Activated B cell treated with CpG ODN at 0.5 μM for 24 hours (primary cell): Measurements from ENCODE around the gene C1QC. TPM values are rescaled to one million over a fixed set of nuclear protein-coding genes. Genes with fewer than 3 reads are reported as not detected.

Experiments used
- ATAC-seq: fragments of 200-7000 bp; cut with Tn5 transposase; one replicate; pipeline ENCODE4 v1.10.0; 2021; ENCODE audit warnings: low read depth, mild to moderate bottlenecking, moderate library complexity
- CTCF ChIA-PET: fragments of 350-600 bp; sonication (Branson Sonifier 250); formaldehyde crosslinking; loops from one replicate; lab custom pipeline; 2021; ENCODE audit warnings: antibody characterized with exemption; lab: Charles Lee
- POLR2A ChIA-PET: fragments of 350-600 bp; sonication (Branson Sonifier 250); formaldehyde crosslinking; loops from one replicate; lab custom pipeline; 2021; ENCODE audit warnings: antibody characterized with exemption; lab: Charles Lee
- DNase-seq: peaks from one replicate; pipeline ENCODE4 v3.0.0; 2022
- H3K27ac Mint-ChIP-seq: one replicate; pipeline ENCODE4 v1.8.0; 2020; ENCODE audit warnings: mixed read lengths
- H3K27me3 Mint-ChIP-seq: one replicate; pipeline ENCODE4 v1.8.0; 2021; ENCODE audit warnings: mixed read lengths
- H3K36me3 Mint-ChIP-seq: one replicate; pipeline ENCODE4 v1.8.0; 2021; ENCODE audit warnings: low read depth, mixed read lengths
- H3K4me1 Mint-ChIP-seq: one replicate; pipeline ENCODE4 v1.8.0; 2021; ENCODE audit warnings: mixed read lengths
- H3K4me3 Mint-ChIP-seq: one replicate; pipeline ENCODE4 v1.8.0; 2020; ENCODE audit warnings: mild to moderate bottlenecking, mixed read lengths
- H3K9me3 Mint-ChIP-seq: one replicate; pipeline ENCODE4 v1.8.0; 2020; ENCODE audit warnings: mixed read lengths
- intact Hi-C: fragments of 100-400 bp; cut with micrococcal nuclease; formaldehyde crosslinking; loops from one replicate; pipeline ENCODE4 v1.15.1; 2024
- total RNA-seq: library from RNA; stranded (reverse); gene quantifications from 2 replicates; pipeline ENCODE4 v1.2.3, GENCODE V29; 2022
- TF ChIP-seq, protein P1 (sequence below): fragments of 200-600 bp; IDR thresholded peaks from one replicate; pipeline ENCODE4 v1.8.0; 2022; ENCODE audit warnings: antibody characterized with exemption, mild to moderate bottlenecking

The C1QC gene
- total RNA-seq, 1 donor from 2014 or later: not detected

DNA sequence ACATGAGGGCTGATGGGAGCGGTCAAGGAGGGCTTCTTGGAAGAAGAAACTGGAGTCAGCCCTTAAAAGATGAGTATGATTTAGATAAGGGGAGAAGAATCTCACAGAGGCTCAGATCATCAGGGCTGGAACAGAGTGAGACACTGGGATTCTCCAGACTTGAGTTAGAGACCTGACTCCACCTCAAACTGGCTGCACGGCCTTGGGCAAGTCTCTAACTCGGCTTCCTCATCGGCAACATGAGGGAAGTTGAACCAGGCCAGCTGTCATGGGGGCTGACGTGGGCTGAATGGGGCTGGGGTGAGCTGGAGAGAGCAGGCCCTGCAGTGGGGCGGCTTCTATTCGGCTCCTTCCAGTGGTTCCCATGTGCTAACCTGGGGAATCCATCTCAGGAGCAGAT, 2.5 kb downstream of the C1QC start:
- TF ChIP-seq, protein P1, sequence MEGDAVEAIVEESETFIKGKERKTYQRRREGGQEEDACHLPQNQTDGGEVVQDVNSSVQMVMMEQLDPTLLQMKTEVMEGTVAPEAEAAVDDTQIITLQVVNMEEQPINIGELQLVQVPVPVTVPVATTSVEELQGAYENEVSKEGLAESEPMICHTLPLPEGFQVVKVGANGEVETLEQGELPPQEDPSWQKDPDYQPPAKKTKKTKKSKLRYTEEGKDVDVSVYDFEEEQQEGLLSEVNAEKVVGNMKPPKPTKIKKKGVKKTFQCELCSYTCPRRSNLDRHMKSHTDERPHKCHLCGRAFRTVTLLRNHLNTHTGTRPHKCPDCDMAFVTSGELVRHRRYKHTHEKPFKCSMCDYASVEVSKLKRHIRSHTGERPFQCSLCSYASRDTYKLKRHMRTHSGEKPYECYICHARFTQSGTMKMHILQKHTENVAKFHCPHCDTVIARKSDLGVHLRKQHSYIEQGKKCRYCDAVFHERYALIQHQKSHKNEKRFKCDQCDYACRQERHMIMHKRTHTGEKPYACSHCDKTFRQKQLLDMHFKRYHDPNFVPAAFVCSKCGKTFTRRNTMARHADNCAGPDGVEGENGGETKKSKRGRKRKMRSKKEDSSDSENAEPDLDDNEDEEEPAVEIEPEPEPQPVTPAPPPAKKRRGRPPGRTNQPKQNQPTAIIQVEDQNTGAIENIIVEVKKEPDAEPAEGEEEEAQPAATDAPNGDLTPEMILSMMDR: no peak
- no peak for DNase-seq
- no peak overlapping the region for H3K4me3 Mint-ChIP-seq
- ATAC-seq: no peak
- CTCF ChIA-PET: no interaction called here
- H3K27me3 Mint-ChIP-seq: peaks cover 15% of the 10 kb centered on the region
- no peak overlapping the region for H3K27ac Mint-ChIP-seq
- H3K9me3 Mint-ChIP-seq: no peaks in the 10 kb centered on the region
- POLR2A ChIA-PET: no interaction called here
- H3K4me1 Mint-ChIP-seq: no peaks in the 10 kb centered on the region
- H3K36me3 Mint-ChIP-seq: no peaks in the 10 kb centered on the region
- intact Hi-C loops: no loop called here

DNA sequence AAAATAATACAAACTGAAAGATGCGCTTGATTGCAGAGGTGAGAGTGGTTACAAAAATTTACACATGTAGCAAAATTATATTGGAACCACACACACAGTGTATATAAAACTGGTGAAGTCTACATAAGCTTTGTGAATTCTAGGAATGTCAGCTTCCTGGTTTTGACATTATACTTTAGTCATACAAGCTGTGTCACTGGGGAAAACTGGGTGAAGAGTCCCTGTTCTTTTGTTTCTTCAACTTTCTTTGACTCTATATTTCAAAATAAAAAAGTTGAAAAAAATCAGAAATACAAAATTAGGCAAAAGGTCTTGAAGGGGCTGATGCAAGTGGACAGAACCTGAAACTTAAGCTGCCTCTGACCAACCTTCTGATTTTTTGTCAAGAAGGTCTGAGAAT, 3.0 kb downstream of the C1QC start:
- no peak for ATAC-seq
- POLR2A ChIA-PET: no interaction called here

DNA sequence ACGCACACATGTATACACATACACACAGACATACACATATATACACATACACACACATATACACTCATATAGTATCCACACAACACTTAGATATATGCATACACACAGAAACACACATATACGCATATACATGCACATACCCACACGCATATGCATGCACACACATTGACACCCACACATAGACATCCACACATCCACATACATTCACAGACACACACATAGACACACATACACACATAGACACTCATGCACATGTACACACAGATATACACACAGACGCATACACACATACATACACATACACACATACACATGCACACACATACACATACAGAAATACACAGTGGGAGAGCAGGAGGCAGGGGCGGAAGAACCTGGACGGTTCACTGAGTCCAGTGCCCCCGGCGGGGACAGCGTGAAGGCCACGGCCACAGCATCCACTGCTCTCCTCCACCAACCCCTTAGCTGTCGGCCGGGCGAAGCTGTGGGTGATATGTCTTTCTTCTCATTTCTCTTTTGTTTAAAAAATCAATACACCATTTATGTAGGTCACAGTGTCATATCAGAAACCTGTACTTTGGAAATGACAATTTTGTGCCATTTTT, 6.8 kb downstream of the C1QC start:
- DNase-seq (no peak), ATAC-seq (no peak)
- TF ChIP-seq, protein P1: no peak
- CTCF ChIA-PET: no interaction called here
- Mint-ChIP-seq H3K27ac (no peak overlapping the region), H3K4me1 (no peaks in the 10 kb centered on the region), H3K9me3 (no peaks in the 10 kb centered on the region), H3K27me3 (peaks cover 5% of the 10 kb centered on the region), H3K4me3 (no peak overlapping the region), H3K36me3 (no peaks in the 10 kb centered on the region)
- POLR2A ChIA-PET: no interaction called here
- intact Hi-C loops: no loop called here

More for the DNA sequence above, 3.0 kb downstream of the C1QC start:
- CTCF ChIA-PET: no interaction called here
- DNase-seq: no peak
- no peaks in the 10 kb centered on the region for H3K4me1 Mint-ChIP-seq
- TF ChIP-seq, protein P1: no peak
- peaks cover 12% of the 10 kb centered on the region for H3K27me3 Mint-ChIP-seq
- H3K4me3 Mint-ChIP-seq: no peak overlapping the region
- intact Hi-C loops: no loop called here
- no peak overlapping the region for H3K27ac Mint-ChIP-seq
- no peaks in the 10 kb centered on the region for H3K9me3 Mint-ChIP-seq
- no peaks in the 10 kb centered on the region for H3K36me3 Mint-ChIP-seq

DNA sequence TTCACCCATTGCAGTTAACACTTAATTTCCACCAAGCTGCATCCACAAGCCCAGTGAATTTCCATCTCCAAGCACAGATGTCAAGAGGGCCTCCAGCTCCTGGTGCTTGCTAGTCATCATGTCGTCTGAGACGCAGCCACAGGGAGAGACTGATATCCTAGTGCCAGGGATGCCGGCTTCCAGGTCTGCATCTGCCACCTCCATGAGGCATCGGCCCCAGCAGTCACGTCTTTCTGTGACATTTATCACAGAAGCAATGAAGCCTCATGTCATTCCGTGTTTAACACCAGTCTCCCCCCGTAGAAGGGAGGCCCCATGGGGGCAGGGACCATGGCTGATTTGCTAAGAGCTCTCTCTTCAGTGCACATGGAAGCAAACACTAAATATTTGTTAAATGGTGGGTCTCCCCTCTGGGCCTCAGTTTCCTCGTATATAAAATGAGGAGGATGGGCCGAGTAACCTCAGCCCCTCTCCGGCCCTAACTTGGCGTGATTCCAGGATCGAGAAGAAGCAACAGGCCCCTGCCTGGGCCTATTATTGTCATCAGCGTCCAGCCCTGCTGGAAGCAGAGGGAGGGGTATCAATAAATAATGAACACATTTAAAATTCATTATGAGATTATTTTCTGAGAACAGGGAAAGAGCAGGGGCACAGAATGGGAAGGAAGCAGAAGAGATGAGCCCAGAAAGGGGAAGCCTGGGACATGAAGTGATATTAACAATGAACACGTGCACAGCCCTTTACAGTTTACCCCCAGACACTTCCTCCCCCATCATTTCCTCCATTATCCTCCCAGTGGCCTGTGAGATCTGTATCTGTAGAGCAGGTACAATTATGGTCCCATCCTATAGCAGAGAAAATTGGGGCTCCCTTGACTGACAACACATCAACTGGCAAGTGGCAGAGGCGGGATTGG, 8.8 kb downstream of the C1QC start:
- intact Hi-C loops: no loop called here
- Mint-ChIP-seq H3K4me1 (no peaks in the 10 kb centered on the region), H3K9me3 (no peaks in the 10 kb centered on the region), H3K36me3 (no peaks in the 10 kb centered on the region), H3K27me3 (peaks cover 5% of the 10 kb centered on the region), H3K4me3 (no peak overlapping the region), H3K27ac (no peak overlapping the region)
- DNase-seq (no peak), ATAC-seq (no peak)
- ChIA-PET CTCF (no interaction called here), POLR2A (no interaction called here)
- TF ChIP-seq, protein P1: no peak

DNA sequence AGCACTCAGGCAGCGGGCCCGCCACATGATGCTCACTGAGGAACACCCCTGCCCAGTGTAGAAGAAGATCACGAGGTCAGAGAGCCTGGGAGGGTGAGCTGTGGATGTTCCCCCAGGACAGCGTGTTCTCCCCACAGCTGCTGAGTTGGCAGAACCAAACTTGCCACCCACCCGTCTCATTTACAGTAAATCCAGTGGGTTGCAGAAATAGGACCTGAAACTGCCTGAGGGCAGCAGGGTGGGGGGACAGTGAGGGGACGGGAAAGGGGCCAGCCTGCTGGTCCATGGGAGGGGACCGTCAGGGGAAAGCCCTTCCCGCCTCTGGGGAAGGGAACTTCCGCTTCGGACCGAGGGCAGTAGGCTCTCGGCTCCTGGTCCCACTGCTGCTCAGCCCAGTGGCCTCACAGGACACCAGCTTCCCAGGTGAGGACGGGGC, 9.5 kb downstream of the C1QC start, which contains the start of gene C1QB:
C1QB (plus strand) TSS at position 356 of the 436 bp plus-strand sequence. CDS start 6,227 bp downstream, outside the sequence.
- DNase-seq (no peak), ATAC-seq (no peak)
- TF ChIP-seq, protein P1: no peak
- no peak within 1 kb of the TSS for H3K4me3 Mint-ChIP-seq
- no peaks in the 10 kb centered on the region for H3K36me3 Mint-ChIP-seq
- no peaks in the 10 kb centered on the region for H3K9me3 Mint-ChIP-seq
- no peaks in the 10 kb centered on the region for H3K4me1 Mint-ChIP-seq
- peaks cover 5% of the 10 kb centered on the region for H3K27me3 Mint-ChIP-seq
- intact Hi-C loops: no loop called here
- ChIA-PET CTCF (no interaction called here), POLR2A (no interaction called here)
- no peak within 1 kb of the TSS for H3K27ac Mint-ChIP-seq
